GM21786 (cell line): Measurements from ENCODE around the gene NR6A1.

ENCODE experiments used
- ATAC-seq: cut with Tn5 transposase; IDR thresholded peaks from one replicate; pipeline ENCODE4 v1.9.1; 2021; ENCODE audit not compliant: unreplicated experiment

Gene NR6A1

GRCh38 chr9:124662561-124662960 is 108.5 kb downstream of the NR6A1 start:
- ATAC-seq, result no peak

GRCh38 chr9:124661271-124661670 is 109.8 kb downstream of the NR6A1 start:
- no peak for ATAC-seq

- ATAC-seq, result no peak
Measured at GRCh38 chr9:124660341-124660801, 110.7 kb downstream of the NR6A1 start.

GRCh38 chr9:124659099-124659659 is 111.9 kb downstream of the NR6A1 start:
- ATAC-seq, result peak; percentile 47

- peak; percentile 87 for ATAC-seq
Measured at GRCh38 chr9:124658165-124659017, 112.7 kb downstream of the NR6A1 start.

- ATAC-seq, result no peak
Measured at GRCh38 chr9:124657516-124657915, 113.6 kb downstream of the NR6A1 start.

- ATAC-seq, result no peak
Measured at GRCh38 chr9:124654431-124654830, 116.7 kb downstream of the NR6A1 start.

- ATAC-seq, result no peak
Measured at GRCh38 chr9:124652615-124653393, 118.3 kb downstream of the NR6A1 start.

- no peak for ATAC-seq
Measured at GRCh38 chr9:124652203-124652602, 118.9 kb downstream of the NR6A1 start.

GRCh38 chr9:124645274-124645673 is 125.8 kb downstream of the NR6A1 start:
- no peak for ATAC-seq

- ATAC-seq, result no peak
Measured at GRCh38 chr9:124639637-124640036, 131.5 kb downstream of the NR6A1 start.

GRCh38 chr9:124635285-124635684 is 135.8 kb downstream of the NR6A1 start:
- no peak for ATAC-seq

- no peak for ATAC-seq
Measured at GRCh38 chr9:124632077-124632621, 139.0 kb downstream of the NR6A1 start.

- ATAC-seq, result no peak
Measured at GRCh38 chr9:124631326-124631725, 139.8 kb downstream of the NR6A1 start.

- no peak for ATAC-seq
Measured at GRCh38 chr9:124629600-124629999, 141.5 kb downstream of the NR6A1 start.

GRCh38 chr9:124628741-124629140 is 142.4 kb downstream of the NR6A1 start:
- ATAC-seq, result no peak

GRCh38 chr9:124626276-124626675 is 144.8 kb downstream of the NR6A1 start:
- no peak for ATAC-seq

- no peak for ATAC-seq
Measured at GRCh38 chr9:124625087-124625486, 146.0 kb downstream of the NR6A1 start.

GRCh38 chr9:124624735-124624992 is 146.4 kb downstream of the NR6A1 start:
- no peak for ATAC-seq

GRCh38 chr9:124623966-124624734 is 147.0 kb downstream of the NR6A1 start:
- ATAC-seq, result no peak

- ATAC-seq, result no peak
Measured at GRCh38 chr9:124622882-124623281, 148.2 kb downstream of the NR6A1 start.
